GM13976 (cell line): ENCODE results near the gene HMG20B.
"Not testable (repeated sequence)": the region's sequence is repeated elsewhere in the genome, so short reads cannot be mapped to it uniquely, and the experiment has no call there.

ENCODE experiments used
- DNase-seq: peaks from one replicate; pipeline ENCODE4 v3.0.0; 2012; ENCODE audit warnings: low spot score
- in situ Hi-C: fragments of 300-500 bp; cut with MboI; formaldehyde crosslinking; loops from one replicate; pipeline ENCODE4 v1.12.0; 2022; ENCODE audit warnings: low sequenced_read_pairs, mixed read lengths, inconsistent platforms; ENCODE audit not compliant: unreplicated experiment
- TF ChIP-seq, protein P1 (sequence below): IDR thresholded peaks from 2 replicates; pipeline ENCODE4 v1.5.1; 2012; ENCODE audit warnings: borderline replicate concordance, mild to moderate bottlenecking; ENCODE audit not compliant: insufficient read depth; ENCODE audit errors: extremely low read depth, missing control alignments, control extremely low read depth

HMG20B gene

DNA sequence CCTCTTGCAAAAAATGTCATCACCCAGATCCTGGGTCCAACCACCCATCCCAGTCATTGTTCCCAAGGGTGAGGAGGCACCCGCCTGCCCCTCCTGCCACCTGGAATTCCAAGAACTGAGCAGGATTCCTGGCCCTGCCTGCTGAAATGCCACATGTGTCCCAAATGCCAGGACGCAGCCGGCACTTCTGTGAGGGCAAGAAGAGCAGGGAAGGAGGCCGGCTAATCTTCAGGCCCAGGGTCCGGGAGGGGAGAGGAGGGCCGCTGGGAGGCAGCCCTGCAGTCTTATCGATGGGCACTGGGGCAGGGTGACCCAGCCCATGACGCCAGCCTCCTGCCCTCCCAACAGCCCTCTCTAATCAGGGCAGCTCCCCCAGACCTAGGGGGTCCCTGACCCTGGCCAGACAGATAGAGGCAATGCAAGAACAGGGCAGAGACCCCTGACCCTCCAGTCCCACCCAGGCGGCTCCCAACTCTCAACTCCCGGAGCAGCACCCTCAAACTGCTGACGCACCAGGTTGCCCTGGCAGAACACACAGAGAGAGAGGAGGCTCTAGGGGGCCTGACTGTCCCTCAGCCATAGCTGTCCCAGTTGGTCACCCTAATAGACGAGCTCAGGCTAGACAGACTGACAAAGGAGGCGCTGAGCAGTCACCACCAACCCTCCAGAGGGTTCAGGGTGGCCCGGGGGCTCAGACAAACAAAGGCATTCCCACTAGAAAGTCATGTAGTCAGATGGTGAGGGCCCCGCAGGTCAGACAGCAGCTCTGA lies 16.9 kb upstream of the HMG20B start:
- TF ChIP-seq, protein P1, sequence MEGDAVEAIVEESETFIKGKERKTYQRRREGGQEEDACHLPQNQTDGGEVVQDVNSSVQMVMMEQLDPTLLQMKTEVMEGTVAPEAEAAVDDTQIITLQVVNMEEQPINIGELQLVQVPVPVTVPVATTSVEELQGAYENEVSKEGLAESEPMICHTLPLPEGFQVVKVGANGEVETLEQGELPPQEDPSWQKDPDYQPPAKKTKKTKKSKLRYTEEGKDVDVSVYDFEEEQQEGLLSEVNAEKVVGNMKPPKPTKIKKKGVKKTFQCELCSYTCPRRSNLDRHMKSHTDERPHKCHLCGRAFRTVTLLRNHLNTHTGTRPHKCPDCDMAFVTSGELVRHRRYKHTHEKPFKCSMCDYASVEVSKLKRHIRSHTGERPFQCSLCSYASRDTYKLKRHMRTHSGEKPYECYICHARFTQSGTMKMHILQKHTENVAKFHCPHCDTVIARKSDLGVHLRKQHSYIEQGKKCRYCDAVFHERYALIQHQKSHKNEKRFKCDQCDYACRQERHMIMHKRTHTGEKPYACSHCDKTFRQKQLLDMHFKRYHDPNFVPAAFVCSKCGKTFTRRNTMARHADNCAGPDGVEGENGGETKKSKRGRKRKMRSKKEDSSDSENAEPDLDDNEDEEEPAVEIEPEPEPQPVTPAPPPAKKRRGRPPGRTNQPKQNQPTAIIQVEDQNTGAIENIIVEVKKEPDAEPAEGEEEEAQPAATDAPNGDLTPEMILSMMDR: no peak
- DNase-seq: no peak
- in situ Hi-C loops: no loop called here

DNA sequence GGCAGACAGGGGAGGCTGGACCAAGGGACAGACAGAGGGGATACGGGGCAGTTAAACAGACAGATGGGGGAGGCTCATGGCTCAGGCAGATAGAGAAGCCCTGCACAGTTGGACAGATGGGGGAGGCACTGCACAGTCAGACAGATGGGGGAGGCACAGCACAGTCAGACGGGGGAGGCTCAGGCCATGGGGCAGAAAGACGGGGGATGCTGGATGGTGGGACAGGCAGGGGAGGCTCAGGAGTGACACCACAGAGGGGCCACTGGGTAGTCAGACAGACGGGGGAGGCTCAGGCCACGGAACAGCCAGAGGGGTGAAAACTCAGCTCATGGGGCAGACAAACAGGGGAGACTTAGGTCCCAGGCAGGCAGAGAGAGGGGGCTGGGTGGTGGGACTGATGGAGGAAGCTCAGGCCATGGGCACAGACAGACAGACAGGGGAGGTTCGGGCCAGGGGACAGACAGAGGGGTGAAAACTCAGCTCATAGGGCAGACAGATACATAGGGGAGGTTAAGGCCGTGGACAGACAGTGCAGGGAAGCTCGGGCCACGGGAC lies 16.2 kb upstream of the HMG20B start:
- TF ChIP-seq, protein P1: no peak
- in situ Hi-C loops: no loop called here
- no peak for DNase-seq

GRCh38 chr19:3556978-3557460 lies 15.7 kb upstream of the HMG20B start:
- in situ Hi-C loops: no loop called here
- TF ChIP-seq, protein P1: no peak
- DNase-seq: no peak

DNA sequence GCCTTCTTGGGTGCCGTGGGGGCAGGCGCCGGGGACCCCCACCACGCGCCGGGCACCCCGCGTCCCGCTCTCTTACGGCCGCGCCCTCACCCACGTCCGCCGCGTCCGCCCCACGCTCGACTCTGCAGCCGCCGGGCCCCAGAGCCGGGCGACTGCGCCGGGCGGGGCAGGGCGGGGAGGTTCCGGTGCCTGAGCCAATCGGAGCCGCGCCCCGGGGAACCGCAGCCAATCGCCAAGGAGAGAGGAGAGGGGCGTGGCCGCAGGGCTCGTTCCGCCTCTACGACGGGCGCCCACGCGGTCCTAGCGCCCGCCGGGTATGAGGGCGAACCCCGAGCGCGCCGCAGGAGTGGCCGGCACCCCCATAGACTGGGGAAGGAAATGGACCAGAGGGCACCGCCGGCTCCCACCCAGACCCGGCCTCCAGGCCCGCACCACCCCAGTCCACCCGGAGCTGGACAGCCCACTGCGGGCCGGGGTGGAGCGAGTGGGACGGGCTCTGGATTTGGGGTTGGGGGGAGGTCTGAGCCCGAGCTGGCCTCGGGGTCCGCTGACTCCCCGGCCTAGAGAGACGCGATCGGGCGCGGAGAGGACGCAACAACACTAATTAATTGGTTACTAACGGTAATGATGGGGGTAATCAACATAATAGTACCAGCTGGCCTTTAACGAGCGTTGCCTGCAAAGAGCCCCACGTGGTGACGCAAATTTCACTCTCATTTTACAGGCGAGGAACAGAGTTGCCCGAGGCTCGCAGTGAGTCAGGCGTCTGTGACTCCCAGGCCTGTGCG lies 15.1 kb upstream of the HMG20B start, which contains the start of gene MFSD12:
Gene MFSD12 (minus strand): TSS at position 126 of the 788 bp plus-strand sequence. CDS start 183 bp downstream, outside the sequence.
- TF ChIP-seq, protein P1: no peak
- DNase-seq: peak; percentile 100
- in situ Hi-C loops: no loop called here

DNA sequence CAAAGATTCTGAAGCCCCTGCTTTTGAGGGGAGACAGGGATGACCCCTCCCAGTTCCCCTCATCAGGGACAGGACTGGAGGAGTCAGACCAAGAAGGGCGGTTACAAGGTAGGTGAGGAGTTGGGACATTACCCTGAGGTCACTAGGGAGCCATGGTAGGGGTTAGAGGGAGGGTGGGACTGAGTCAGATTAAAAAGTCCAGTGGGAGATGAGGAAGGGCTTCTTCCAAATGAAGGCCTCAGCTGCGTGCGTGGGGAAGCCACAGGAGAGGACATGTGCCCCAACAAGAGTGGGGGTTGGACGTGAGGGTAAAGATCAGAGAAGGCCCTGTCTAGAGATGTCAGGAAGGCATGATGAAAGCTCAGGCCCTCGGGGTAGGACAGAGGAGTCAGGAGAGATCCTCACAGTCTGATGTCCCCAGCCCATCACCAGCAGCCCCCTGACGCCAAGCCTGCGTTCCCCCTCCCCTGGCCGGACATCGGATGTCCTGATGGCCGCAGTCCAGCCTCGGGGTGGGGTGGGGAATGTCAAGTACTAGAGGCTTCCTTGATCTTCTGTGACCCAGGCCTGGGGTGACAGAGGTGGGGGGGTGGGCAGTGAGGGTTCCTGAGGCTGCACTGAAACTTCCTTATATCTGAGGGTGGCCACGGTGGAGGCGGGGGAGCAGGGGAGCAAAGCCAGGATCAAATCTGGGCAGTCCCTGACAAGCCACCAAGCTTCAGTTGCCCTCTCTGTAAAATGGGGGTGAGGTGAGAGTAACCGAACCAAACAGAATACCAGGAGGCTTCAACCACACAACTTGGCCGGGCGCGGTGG lies 8.8 kb upstream of the HMG20B start:
- in situ Hi-C loops: no loop called here
- DNase-seq: no peak
- TF ChIP-seq, protein P1: no peak

GRCh38 chr19:3565139-3565538 lies 7.6 kb upstream of the HMG20B start:
- in situ Hi-C loops: no loop called here
- TF ChIP-seq, protein P1: no peak
- DNase-seq: no peak

DNA sequence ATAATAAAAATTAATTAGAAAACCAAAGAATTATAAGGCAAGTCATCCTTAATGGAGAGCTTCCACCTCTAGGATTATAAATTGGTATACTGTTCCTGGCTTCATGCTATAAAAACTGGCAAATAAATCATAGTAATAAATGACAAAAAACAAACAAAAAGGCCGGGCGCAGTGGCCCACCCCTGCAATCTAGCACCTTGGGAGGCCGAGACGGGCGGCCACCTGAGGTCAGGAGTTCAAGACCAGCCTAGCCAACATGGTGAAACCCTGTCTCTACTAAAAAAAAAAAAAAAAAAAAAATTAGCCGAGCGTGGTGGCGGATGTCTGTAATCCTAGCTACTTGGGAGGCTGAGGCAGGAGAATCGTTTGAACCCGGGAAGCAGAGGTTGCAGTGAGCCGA lies 2.7 kb upstream of the HMG20B start:
- in situ Hi-C loops, DNase-seq: not testable (repeated sequence)
